ENCODE measurements around the gene COBLL1.

DNA sequence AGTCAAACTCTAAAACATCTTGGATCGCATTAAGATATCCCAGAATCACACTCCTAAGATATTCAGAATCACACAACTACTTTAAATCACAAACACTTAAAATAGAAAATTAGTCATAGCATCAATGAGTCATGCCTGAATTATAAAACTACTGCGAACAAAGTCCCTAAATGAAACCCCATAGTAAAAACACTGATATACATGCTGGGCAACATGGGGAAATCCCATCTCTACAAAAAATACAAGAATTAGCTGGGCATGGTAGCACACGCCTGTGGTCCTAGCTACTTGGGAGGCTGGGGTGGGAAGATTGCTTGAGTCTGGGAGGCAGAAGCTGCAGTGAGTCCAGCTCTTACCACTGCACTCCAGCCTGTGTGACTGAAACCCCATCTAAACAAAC is 101.7 kb downstream of the COBLL1 start:
- no peak for TF ChIP-seq POLR2A (IDR thresholded peaks at IDR 0.05)
- TF ChIP-seq, protein P1, sequence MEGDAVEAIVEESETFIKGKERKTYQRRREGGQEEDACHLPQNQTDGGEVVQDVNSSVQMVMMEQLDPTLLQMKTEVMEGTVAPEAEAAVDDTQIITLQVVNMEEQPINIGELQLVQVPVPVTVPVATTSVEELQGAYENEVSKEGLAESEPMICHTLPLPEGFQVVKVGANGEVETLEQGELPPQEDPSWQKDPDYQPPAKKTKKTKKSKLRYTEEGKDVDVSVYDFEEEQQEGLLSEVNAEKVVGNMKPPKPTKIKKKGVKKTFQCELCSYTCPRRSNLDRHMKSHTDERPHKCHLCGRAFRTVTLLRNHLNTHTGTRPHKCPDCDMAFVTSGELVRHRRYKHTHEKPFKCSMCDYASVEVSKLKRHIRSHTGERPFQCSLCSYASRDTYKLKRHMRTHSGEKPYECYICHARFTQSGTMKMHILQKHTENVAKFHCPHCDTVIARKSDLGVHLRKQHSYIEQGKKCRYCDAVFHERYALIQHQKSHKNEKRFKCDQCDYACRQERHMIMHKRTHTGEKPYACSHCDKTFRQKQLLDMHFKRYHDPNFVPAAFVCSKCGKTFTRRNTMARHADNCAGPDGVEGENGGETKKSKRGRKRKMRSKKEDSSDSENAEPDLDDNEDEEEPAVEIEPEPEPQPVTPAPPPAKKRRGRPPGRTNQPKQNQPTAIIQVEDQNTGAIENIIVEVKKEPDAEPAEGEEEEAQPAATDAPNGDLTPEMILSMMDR (IDR thresholded peaks at IDR 0.05) = no peak

Measured in heart left ventricle (tissue), 13 donors.